ENCODE data around the gene RMND5B.

RMND5B gene

GRCh38 chr5:178090856-178091255, 40.0 kb upstream of the RMND5B start:
- Histone ChIP-seq H3K27me3 (replicated peaks; ENCODE audit: control insufficient read depth, insufficient read depth, low read length) (no peaks in the 10 kb centered on the region), H3K4me3 (replicated peaks; ENCODE audit: low read depth, low read length) (no peak overlapping the region), H3K36me3 (ENCODE audit: control insufficient read depth, insufficient read depth, low read length) (no peaks in the 10 kb centered on the region)
- no peak for DNase-seq (ENCODE audit: extremely low read depth, insufficient read length)
- TF ChIP-seq CTCF (IDR thresholded peaks at IDR 0.05; ENCODE audit: insufficient read depth, low read length, poor library complexity, severe bottlenecking), result no peak

- no peak for TF ChIP-seq CTCF (IDR thresholded peaks at IDR 0.05; ENCODE audit: insufficient read depth, low read length, poor library complexity, severe bottlenecking)
- Histone ChIP-seq H3K27me3 (replicated peaks; ENCODE audit: control insufficient read depth, insufficient read depth, low read length) (no peaks in the 10 kb centered on the region), H3K4me3 (replicated peaks; ENCODE audit: low read depth, low read length) (no peak overlapping the region), H3K36me3 (ENCODE audit: control insufficient read depth, insufficient read depth, low read length) (no peaks in the 10 kb centered on the region)
- no peak for DNase-seq (ENCODE audit: extremely low read depth, insufficient read length)
These were observed 37.7 kb upstream of the RMND5B start for GRCh38 chr5:178093134-178093533.

GRCh38 chr5:178094345-178094744, 36.5 kb upstream of the RMND5B start:
- H3K36me3 ChIP-seq (ENCODE audit: control insufficient read depth, insufficient read depth, low read length), result no peaks in the 10 kb centered on the region
- no peak for TF ChIP-seq CTCF (IDR thresholded peaks at IDR 0.05; ENCODE audit: insufficient read depth, low read length, poor library complexity, severe bottlenecking)
- no peaks in the 10 kb centered on the region for H3K27me3 ChIP-seq (replicated peaks; ENCODE audit: control insufficient read depth, insufficient read depth, low read length)
- no peak for DNase-seq (ENCODE audit: extremely low read depth, insufficient read length)
- H3K4me3 ChIP-seq (replicated peaks; ENCODE audit: low read depth, low read length), result no peak overlapping the region

GRCh38 chr5:178098685-178099084, 32.1 kb upstream of the RMND5B start:
- no peak for DNase-seq (ENCODE audit: extremely low read depth, insufficient read length)
- TF ChIP-seq CTCF (IDR thresholded peaks at IDR 0.05; ENCODE audit: insufficient read depth, low read length, poor library complexity, severe bottlenecking), result no peak
- H3K4me3 ChIP-seq (replicated peaks; ENCODE audit: low read depth, low read length), result no peak overlapping the region
- H3K27me3 ChIP-seq (replicated peaks; ENCODE audit: control insufficient read depth, insufficient read depth, low read length), result no peaks in the 10 kb centered on the region
- no peaks in the 10 kb centered on the region for H3K36me3 ChIP-seq (ENCODE audit: control insufficient read depth, insufficient read depth, low read length)

GRCh38 chr5:178103612-178104011, 27.2 kb upstream of the RMND5B start:
- TF ChIP-seq CTCF (IDR thresholded peaks at IDR 0.05; ENCODE audit: insufficient read depth, low read length, poor library complexity, severe bottlenecking), result no peak
- DNase-seq (ENCODE audit: extremely low read depth, insufficient read length), result no peak
- Histone ChIP-seq H3K27me3 (replicated peaks; ENCODE audit: control insufficient read depth, insufficient read depth, low read length) (no peaks in the 10 kb centered on the region), H3K36me3 (ENCODE audit: control insufficient read depth, insufficient read depth, low read length) (no peaks in the 10 kb centered on the region), H3K4me3 (replicated peaks; ENCODE audit: low read depth, low read length) (no peak overlapping the region)

GRCh38 chr5:178104492-178104891, 26.3 kb upstream of the RMND5B start:
- Histone ChIP-seq H3K36me3 (ENCODE audit: control insufficient read depth, insufficient read depth, low read length) (no peaks in the 10 kb centered on the region), H3K4me3 (replicated peaks; ENCODE audit: low read depth, low read length) (no peak overlapping the region), H3K27me3 (replicated peaks; ENCODE audit: control insufficient read depth, insufficient read depth, low read length) (no peaks in the 10 kb centered on the region)
- DNase-seq (ENCODE audit: extremely low read depth, insufficient read length), result no peak
- no peak for TF ChIP-seq CTCF (IDR thresholded peaks at IDR 0.05; ENCODE audit: insufficient read depth, low read length, poor library complexity, severe bottlenecking)

All from GM06990 (cell line).